Transverse colon (tissue), 4 donors: Measurements from ENCODE around the gene STK39. TPM values are rescaled to one million over a fixed set of nuclear protein-coding genes. Genes with fewer than 3 reads are reported as not detected.
"Not testable (repeated sequence)": the region's sequence is repeated elsewhere in the genome, so short reads cannot be mapped to it uniquely, and the experiment has no call there.

ENCODE experiments used
- DNase-seq: peaks from one replicate; pipeline ENCODE4 v3.0.0-alpha.2; 2019
- H3K27ac ChIP-seq, 4 donors: fragments of 200-600 bp; sonication (generic); 2 replicates each; pipeline ENCODE4 v1.5.1; 2016 to 2018; ENCODE audit warnings: inconsistent platforms in 4 of 4
- H3K27me3 ChIP-seq: fragments of 200-600 bp; sonication (generic); 2 replicates; pipeline ENCODE4 v1.5.1; 2017; ENCODE audit warnings: inconsistent platforms
- H3K36me3 ChIP-seq, 4 donors: fragments of 200-600 bp; sonication (generic); 2 replicates each; pipeline ENCODE4 v1.5.1; 2017 to 2019; ENCODE audit warnings: inconsistent platforms in 4 of 4
- H3K4me1 ChIP-seq, 4 donors: fragments of 200-600 bp; sonication (generic); 2 replicates each; pipeline ENCODE4 v1.5.1; 2017 to 2020; ENCODE audit warnings: inconsistent platforms in 4 of 4
- H3K4me3 ChIP-seq, 4 donors: fragments of 200-600 bp; sonication (generic); 1 replicate in 1 of 4; 2 replicates in 3 of 4; pipeline versions ENCODE4 v1.5.1 to v1.6.1; 2017 to 2019; ENCODE audit warnings: inconsistent platforms in 4 of 4
- H3K9me3 ChIP-seq, 2 donors: fragments of 200-600 bp; sonication (generic); 2 replicates each; pipeline ENCODE4 v1.5.1; 2017 to 2019; ENCODE audit warnings: inconsistent platforms in 2 of 2
- EP300 ChIP-seq: sonication (generic); formaldehyde crosslinking; IDR thresholded peaks from one replicate; pipeline ENCODE4 v1.6.1; 2017; ENCODE audit warnings: antibody characterized with exemption, low read depth
- POLR2A ChIP-seq: fragments of 450-650 bp; IDR thresholded peaks from one replicate; pipeline ENCODE4 v1.6.1; 2016; ENCODE audit warnings: antibody characterized with exemption, mild to moderate bottlenecking, moderate library complexity
- POLR2AphosphoS5 ChIP-seq, 3 donors: sonication (generic); formaldehyde crosslinking; IDR thresholded peaks; one replicate each; pipeline ENCODE4 v1.6.1; 2016; ENCODE audit warnings: antibody characterized with exemption in 3 of 3
- WGBS, 2 donors: methylation state at CpG; one replicate each; pipeline ENCODE4 v1.1.5; 2018; ENCODE audit warnings: low coverage in 1 of 2; 5-methylcytosine and 5-hydroxymethylcytosine counted together
- in situ Hi-C, 4 donors: fragments of 200-750 bp; cut with MboI; loops; one replicate each; pipeline versions ENCODE4 v1.15.0 to v1.15.1; 2017; ENCODE audit warnings: low sequenced_read_pairs in 3 of 4, low pct_ligation_motif_present in 1 of 4, low pct_unique_long_range_greater_than_20kb in 1 of 4
- intact Hi-C: fragments of 100-400 bp; cut with DNase I; formaldehyde crosslinking; loops from one replicate; pipeline ENCODE4 v1.15.1; 2023; ENCODE audit warnings: low total_unique reads
- total RNA-seq, 4 donors: library from RNA; depleted of rRNA; stranded (reverse); fragments of >200 nt; gene quantifications; one replicate each; pipeline ENCODE4 v1.1.0, GENCODE V29; 2016
- TF ChIP-seq, protein P1 (sequence below), 5 experiments: fragments of 200-600 bp in 3 of 5; fragments of 450-650 bp in 2 of 5; sonication (generic) in 3 of 5; IDR thresholded peaks; 1 replicate in 2 of 5; 2 replicates in 3 of 5; pipeline ENCODE4 v1.5.1; 2016 to 2017; ENCODE audit warnings: antibody characterized with exemption in 5 of 5, inconsistent platforms in 3 of 5, mild to moderate bottlenecking in 2 of 5, moderate library complexity in 1 of 5

Gene STK39
- total RNA-seq, 4 donors from 2014 or later, result 30.6 to 46.1 (median 36.7) TPM

DNA sequence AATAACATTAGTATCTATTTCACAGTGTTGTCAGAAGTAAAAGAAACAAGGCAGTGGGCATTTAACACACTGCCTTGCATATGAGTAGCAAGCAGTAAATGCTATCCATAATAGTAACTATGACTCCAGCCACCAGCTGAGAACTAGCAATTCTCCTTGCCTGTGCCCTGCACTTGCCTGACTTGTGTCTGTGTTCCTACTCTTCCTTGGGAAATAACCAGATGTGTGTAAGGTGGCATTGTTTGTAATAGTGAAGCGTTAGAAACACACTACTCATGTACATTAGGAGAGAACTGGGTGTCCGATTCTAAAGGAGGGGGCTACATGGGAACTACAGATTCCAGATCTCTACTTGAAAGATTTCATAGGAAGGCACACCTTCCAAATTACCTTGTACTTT lies 197.8 kb downstream of the STK39 start:
- 98 to 100% methylated on average over 1 to 2 of the region's 2 CpGs for WGBS, 2 donors
- in situ Hi-C loops, result no loop called here

DNA sequence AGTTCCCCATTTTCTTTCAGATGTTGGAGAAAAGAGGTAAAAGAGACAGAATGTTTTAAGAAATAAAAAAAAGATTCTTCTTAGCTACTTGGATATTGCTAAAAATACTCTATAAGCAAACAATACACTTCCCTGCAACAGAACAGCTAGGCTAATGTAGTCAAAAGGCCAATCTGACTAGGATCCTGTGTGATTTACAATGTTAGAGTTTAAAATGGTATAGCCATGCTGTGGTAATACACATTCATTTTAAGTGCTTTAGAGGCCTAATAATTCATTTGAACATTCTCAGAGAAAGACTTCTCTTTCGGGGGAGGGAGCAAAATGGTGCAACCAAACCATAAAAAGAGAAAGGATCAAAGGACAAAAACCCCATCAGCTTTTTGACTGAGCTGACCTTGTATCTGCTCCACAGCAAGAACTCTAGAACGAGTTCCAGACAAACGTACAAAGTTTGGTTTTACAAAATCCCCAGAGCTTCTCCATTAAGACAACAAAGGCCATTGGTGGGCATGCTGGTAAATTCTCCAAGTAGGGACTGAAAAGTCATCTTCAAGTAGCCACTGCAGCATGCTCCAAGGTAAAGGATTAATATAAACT lies 200.2 kb downstream of the STK39 start:
- no peak overlapping the region for H3K27ac ChIP-seq
- H3K4me1 ChIP-seq, result no peaks in the 10 kb centered on the region
- no peaks in the 10 kb centered on the region for H3K9me3 ChIP-seq
- no peak overlapping the region for H3K4me3 ChIP-seq
- H3K36me3 ChIP-seq, result no peaks in the 10 kb centered on the region
- WGBS, 2 donors, result 70 to 81% methylated on average over 3 of the region's 3 CpGs
- TF ChIP-seq POLR2A, result no peak
- TF ChIP-seq, protein P1, sequence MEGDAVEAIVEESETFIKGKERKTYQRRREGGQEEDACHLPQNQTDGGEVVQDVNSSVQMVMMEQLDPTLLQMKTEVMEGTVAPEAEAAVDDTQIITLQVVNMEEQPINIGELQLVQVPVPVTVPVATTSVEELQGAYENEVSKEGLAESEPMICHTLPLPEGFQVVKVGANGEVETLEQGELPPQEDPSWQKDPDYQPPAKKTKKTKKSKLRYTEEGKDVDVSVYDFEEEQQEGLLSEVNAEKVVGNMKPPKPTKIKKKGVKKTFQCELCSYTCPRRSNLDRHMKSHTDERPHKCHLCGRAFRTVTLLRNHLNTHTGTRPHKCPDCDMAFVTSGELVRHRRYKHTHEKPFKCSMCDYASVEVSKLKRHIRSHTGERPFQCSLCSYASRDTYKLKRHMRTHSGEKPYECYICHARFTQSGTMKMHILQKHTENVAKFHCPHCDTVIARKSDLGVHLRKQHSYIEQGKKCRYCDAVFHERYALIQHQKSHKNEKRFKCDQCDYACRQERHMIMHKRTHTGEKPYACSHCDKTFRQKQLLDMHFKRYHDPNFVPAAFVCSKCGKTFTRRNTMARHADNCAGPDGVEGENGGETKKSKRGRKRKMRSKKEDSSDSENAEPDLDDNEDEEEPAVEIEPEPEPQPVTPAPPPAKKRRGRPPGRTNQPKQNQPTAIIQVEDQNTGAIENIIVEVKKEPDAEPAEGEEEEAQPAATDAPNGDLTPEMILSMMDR (IDR thresholded peaks at IDR 0.05), result no peak
- no peak for TF ChIP-seq POLR2AphosphoS5 (IDR thresholded peaks at IDR 0.05)
- no peak for TF ChIP-seq EP300
- H3K27me3 ChIP-seq, result no peaks in the 10 kb centered on the region
- DNase-seq, result no peak
- intact Hi-C loops (no loop called here), in situ Hi-C loops (no loop called here)

More for the DNA sequence above, 197.8 kb downstream of the STK39 start:
- intact Hi-C loops, result no loop called here
- TF ChIP-seq, protein P1 (IDR thresholded peaks at IDR 0.05), result no peak
- no peak for TF ChIP-seq POLR2AphosphoS5 (IDR thresholded peaks at IDR 0.05)
- TF ChIP-seq EP300, result no peak
- TF ChIP-seq POLR2A, result no peak
- no peak for DNase-seq
- Histone ChIP-seq H3K36me3 (no peaks in the 10 kb centered on the region), H3K9me3 (no peaks in the 10 kb centered on the region), H3K4me1 (no peaks in the 10 kb centered on the region), H3K4me3 (no peak overlapping the region), H3K27ac (no peak overlapping the region), H3K27me3 (no peaks in the 10 kb centered on the region)

DNA sequence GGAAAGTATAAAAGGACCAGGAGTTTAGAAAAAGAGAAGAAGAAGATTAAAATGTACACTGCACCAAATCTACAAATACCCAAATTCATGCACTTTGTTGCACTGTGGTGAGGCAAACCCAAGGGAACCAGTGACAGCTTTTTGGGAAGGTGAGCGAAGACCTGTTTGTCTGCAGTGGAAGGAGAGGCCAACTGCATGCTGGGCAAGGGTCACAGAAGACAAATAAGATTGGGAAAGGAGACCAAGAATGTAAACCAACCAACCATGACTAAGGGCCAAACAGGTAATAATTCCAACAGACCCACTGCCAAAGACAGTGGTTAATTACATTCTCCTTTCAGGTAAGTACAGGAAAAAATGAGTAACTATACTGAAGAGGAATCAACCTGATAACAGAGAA lies 202.8 kb downstream of the STK39 start:
- H3K9me3 ChIP-seq, result no peaks in the 10 kb centered on the region
- no peaks in the 10 kb centered on the region for H3K4me1 ChIP-seq
- H3K36me3 ChIP-seq, result no peaks in the 10 kb centered on the region
- intact Hi-C loops (no loop called here), in situ Hi-C loops (no loop called here)
- H3K27me3 ChIP-seq, result no peaks in the 10 kb centered on the region
- DNase-seq, result no peak
- no peak overlapping the region for H3K27ac ChIP-seq
- H3K4me3 ChIP-seq, result no peak overlapping the region
- WGBS, 2 donors, result 97% methylated on average over 1 of the region's 1 CpG; no CpG with 5 or more reads in 1 of the 2 donors
- TF ChIP-seq POLR2A (no peak), EP300 (no peak), POLR2AphosphoS5 (IDR thresholded peaks at IDR 0.05) (no peak)
- TF ChIP-seq, protein P1 (IDR thresholded peaks at IDR 0.05), result no peak

DNA sequence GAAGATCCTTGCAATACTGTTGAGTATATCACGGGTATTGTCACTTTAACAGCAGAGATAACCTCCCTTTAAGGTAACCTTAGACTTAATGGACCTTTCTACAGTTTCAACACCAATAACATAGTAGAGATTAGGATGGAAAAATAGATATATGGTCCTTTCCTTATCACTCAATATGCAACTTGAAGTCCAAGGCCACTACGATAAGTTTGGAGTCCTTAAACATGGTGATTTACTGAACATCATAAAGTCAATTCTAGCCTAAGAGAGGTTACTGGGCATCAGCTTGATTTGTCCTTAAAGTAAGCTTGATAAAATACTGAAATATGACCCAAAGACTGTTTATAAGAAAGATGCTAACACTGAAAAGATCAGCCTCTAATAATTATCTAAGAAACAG lies 203.2 kb downstream of the STK39 start:
- 86 to 92% methylated on average over 2 of the region's 2 CpGs for WGBS, 2 donors
- DNase-seq, result no peak

DNA sequence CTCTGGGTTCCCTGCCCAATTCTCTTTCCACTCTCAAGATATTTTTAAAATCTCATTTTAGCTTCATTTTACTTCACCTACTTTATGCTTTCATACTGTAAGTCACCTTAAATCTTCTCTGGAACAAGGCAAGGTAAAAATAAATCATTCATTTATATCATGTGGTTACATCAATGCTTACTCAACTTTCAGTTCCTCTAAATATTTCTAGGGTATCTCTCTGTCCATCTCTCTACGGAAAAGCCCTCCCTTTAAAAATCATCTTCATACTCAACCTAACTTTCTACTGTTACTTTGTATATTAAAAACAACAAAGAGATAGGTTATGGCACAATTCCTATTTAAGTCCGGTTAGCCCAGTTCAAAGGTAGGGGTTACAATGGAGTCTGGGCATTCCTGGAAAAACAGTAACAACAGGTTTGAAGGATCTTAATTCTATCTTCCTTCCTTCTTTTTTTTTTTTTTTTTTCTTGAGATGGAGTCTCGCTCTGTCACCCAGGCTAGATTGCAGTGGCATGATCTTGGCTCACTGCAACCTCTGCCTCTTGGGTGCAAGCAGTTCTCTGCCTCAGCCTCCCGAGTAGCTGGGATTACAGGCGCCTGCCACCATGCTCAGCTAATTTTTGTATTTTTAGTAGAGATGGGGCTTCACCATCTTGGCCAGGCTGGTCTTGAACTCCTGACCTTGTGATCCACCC lies 205.1 kb downstream of the STK39 start:
- H3K27ac ChIP-seq, H3K4me3 ChIP-seq, DNase-seq, H3K27me3 ChIP-seq, in situ Hi-C loops, H3K9me3 ChIP-seq, H3K4me1 ChIP-seq, intact Hi-C loops, H3K36me3 ChIP-seq: not testable (repeated sequence)
- WGBS, 2 donors, result 89 to 90% methylated on average over 3 to 5 of the region's 5 CpGs

More for the DNA sequence above, 203.2 kb downstream of the STK39 start:
- Histone ChIP-seq H3K4me1 (no peaks in the 10 kb centered on the region), H3K9me3 (no peaks in the 10 kb centered on the region), H3K27ac (no peak overlapping the region), H3K27me3 (no peaks in the 10 kb centered on the region), H3K36me3 (no peaks in the 10 kb centered on the region), H3K4me3 (no peak overlapping the region)
- TF ChIP-seq, protein P1 (IDR thresholded peaks at IDR 0.05), result no peak
- TF ChIP-seq POLR2AphosphoS5 (IDR thresholded peaks at IDR 0.05) (no peak), POLR2A (no peak), EP300 (no peak)
- in situ Hi-C loops, result no loop called here
- intact Hi-C loops, result no loop called here
